HG03159 (cell line): ENCODE measurements around the gene TBC1D8.

Source experiments
- ATAC-seq: cut with Tn5 transposase; IDR thresholded peaks from one replicate; pipeline ENCODE4 v1.9.1; 2021; ENCODE audit warnings: mild to moderate bottlenecking, moderate library complexity; ENCODE audit not compliant: unreplicated experiment

TBC1D8 gene

GRCh38 chr2:101113441-101114267 lies 37.5 kb downstream of the TBC1D8 start:
- ATAC-seq: no peak

- no peak for ATAC-seq
These were observed 38.4 kb downstream of the TBC1D8 start for GRCh38 chr2:101112772-101113157.

- no peak for ATAC-seq
These were observed 39.0 kb downstream of the TBC1D8 start for GRCh38 chr2:101111917-101112771.

GRCh38 chr2:101111262-101111838 lies 39.8 kb downstream of the TBC1D8 start:
- no peak for ATAC-seq

GRCh38 chr2:101109451-101110118 lies 41.6 kb downstream of the TBC1D8 start:
- no peak for ATAC-seq

GRCh38 chr2:101108357-101108756 lies 42.8 kb downstream of the TBC1D8 start:
- ATAC-seq: no peak

- ATAC-seq: no peak
These were observed 43.9 kb downstream of the TBC1D8 start for GRCh38 chr2:101107241-101107640.

- ATAC-seq: no peak
These were observed 44.6 kb downstream of the TBC1D8 start for GRCh38 chr2:101106453-101107181.

GRCh38 chr2:101105654-101106053 lies 45.5 kb downstream of the TBC1D8 start:
- no peak for ATAC-seq

- no peak for ATAC-seq
These were observed 53.5 kb downstream of the TBC1D8 start for GRCh38 chr2:101097638-101098037.

GRCh38 chr2:101096619-101097142 lies 54.5 kb downstream of the TBC1D8 start:
- ATAC-seq: no peak

- ATAC-seq: no peak
These were observed 56.8 kb downstream of the TBC1D8 start for GRCh38 chr2:101094351-101094750.

GRCh38 chr2:101089942-101090799 lies 61.0 kb downstream of the TBC1D8 start:
- ATAC-seq: no peak

GRCh38 chr2:101089419-101089818 lies 61.8 kb downstream of the TBC1D8 start:
- peak; percentile 90 for ATAC-seq

- no peak for ATAC-seq
These were observed 63.5 kb downstream of the TBC1D8 start for GRCh38 chr2:101087638-101088037.

- no peak for ATAC-seq
These were observed 67.6 kb downstream of the TBC1D8 start for GRCh38 chr2:101083613-101084012.

- ATAC-seq: no peak
These were observed 68.2 kb downstream of the TBC1D8 start for GRCh38 chr2:101082998-101083397.

GRCh38 chr2:101081375-101081907 lies 69.7 kb downstream of the TBC1D8 start:
- ATAC-seq: no peak
